HG02642 (cell line): ENCODE results near the gene GCN1.

Source experiments
- ATAC-seq: cut with Tn5 transposase; IDR thresholded peaks from one replicate; pipeline ENCODE4 v1.9.1; 2021; ENCODE audit warnings: mild to moderate bottlenecking; ENCODE audit not compliant: unreplicated experiment, poor library complexity

GCN1 gene

DNA sequence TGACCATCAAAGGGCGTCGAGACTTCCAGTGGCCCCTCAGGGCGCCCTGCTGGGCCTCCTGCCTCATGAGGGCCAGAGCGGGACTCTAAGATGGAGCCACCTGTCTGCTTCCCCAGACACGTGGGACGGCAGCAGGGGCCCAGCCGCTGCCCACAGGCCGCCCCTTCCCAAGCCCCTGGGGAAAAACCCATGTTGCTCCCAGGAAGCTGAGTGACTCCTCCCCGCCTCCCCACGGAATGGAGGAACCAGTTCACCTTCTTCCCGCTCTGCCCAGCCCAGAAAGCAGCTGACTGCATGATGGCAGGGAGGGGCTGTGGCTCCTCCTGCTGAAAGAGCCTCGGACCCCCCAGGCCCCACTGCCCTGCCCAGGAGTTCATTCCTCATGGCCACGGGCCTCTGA, 92.9 kb downstream of the GCN1 start:
- ATAC-seq = peak; percentile 3

GRCh38 chr12:120101182-120101581, 93.3 kb downstream of the GCN1 start:
- peak; percentile 56 for ATAC-seq

GRCh38 chr12:120100630-120101029, 93.9 kb downstream of the GCN1 start:
- ATAC-seq = no peak

- ATAC-seq = no peak
Observed at GRCh38 chr12:120099738-120100137, 94.8 kb downstream of the GCN1 start.

DNA sequence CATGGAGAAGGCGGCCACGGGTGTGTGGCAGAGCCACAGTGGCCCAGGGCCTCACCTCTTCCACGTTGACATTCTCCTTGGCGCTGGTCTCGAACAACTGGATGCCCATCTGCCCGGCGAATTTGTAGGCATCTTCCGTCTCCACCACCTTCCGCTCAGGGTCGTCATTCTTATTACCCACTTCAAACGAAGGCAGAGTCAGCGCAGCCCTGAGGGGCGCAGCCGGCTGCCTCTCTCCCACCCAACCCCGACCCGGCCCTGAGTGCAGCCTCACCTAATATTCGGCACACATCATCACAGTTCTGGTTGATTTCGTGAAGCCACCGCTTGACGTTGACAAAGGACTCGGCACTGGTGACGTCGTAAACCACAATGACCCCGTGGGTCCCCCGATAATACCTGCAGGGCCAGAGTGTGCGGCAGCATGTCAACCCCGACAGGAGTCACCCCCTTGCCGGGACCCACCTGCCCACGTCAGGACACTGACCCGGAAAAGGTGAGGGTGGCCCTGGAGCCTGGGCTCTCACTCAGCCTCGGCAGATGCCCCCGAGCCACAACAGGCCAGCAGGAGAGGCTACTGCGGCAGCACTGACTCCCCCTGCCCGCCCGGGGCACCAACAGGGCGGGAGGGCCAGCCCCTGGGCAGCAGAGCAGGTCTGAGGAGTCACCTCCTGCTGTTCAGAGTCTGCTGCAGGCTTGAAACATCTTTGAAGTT, 95.6 kb downstream of the GCN1 start:
- ATAC-seq = no peak

DNA sequence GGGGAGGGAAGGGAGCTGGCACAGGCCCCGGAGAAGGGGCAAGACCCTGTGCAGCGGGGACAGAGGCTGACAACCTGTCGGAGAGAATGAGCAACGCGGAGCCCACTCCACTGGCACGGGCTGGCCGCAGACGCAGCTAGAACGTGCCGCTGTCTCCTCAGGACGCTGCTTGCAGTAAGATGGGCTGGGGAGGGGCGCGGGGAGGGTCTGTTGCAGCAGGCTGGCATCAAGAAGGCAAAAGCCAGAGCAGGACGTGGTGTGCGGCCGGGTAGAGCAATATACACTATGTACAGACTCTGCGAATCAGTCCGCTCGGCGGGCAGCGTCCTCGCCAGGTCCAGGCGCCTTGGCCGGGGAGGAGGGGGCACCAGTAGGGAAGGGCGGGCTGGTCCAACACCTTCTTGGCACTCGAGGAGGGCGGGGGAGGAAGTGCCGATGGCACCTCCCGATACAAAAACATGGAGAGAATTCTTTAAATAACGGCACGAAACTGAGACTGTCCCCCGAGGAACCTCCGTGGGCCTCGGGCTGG, 97.8 kb downstream of the GCN1 start:
- no peak for ATAC-seq

DNA sequence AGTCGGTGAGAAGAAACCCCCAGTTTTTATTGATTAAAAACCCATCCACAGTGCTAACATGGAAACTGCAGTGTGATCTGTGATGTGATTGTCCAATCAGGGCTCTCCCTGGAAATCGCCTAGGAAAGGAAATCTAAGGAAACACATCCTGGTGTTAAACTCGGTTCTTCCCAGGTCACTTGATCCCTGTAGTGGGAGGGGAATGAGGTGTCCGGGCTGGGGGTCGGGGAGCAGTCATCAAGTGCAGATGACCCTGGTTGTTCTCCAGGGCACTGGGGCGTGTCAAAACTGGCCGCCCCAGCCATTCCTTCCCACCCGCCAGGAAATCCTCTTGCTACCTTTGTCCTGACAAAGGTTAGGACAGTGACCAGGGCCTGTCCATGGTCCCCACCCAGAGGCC, 98.8 kb downstream of the GCN1 start:
- no peak for ATAC-seq

- ATAC-seq = no peak
Observed at GRCh38 chr12:120095331-120095730, 99.2 kb downstream of the GCN1 start.

DNA sequence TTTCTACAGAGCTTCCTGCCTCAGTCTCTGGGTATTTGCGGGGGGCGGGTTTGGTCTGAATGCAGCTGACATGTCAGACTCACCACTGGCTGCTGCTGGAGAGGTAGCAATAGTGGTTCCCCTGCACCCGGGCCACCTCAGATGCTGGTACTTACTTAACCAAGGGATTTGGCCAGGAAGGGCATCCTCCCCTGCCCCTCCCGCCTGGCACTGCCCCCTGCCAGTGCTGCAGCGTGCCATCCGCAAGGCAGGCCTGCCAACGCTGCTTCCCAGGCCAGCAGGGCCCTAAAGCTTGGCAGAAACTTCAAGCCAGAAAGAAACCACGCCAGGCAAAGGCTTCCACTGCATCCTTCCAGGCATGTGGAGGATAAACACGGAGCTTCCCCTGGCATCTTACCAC, 100.0 kb downstream of the GCN1 start:
- no peak for ATAC-seq

- no peak for ATAC-seq
Observed at GRCh38 chr12:120093592-120094355, 100.7 kb downstream of the GCN1 start.

- no peak for ATAC-seq
Observed at GRCh38 chr12:120093336-120093591, 101.3 kb downstream of the GCN1 start.

- no peak for ATAC-seq
Observed at GRCh38 chr12:120092551-120093335, 101.8 kb downstream of the GCN1 start.

DNA sequence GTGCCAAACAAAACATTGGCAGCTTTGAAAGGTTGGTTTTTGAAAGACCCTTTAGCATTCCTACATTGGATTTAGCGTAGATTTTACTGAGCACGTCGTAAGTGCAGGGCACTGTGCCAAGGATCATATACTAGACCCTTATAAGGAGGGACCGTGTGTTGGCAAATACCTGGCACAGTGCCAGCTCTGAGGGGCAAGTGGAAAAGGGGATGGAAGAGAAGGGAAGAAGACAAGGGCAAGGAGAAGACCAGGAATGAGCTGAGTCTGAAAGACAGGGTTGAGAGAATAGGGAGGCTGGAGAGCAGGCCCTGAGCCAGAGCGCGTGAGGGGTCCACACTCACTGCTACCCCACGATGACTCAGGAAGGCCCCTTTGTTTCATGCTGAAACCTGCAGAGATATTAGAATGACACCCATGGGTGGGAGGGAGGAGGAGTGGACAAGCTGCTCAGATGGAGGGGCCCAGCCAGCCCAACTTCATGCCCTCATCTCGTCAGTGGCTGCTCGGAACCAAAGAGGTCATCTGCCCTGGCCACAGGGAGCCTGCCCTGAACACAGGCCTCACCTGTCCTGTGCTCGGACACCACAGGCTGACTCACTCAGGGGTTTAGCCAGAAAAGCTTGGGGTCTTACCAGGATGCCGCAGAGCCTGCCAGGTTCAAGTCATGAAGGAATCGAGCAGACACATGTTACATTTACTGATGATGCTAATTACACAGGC, 103.0 kb downstream of the GCN1 start:
- no peak for ATAC-seq

GRCh38 chr12:120090626-120091295, 103.8 kb downstream of the GCN1 start:
- ATAC-seq = no peak

DNA sequence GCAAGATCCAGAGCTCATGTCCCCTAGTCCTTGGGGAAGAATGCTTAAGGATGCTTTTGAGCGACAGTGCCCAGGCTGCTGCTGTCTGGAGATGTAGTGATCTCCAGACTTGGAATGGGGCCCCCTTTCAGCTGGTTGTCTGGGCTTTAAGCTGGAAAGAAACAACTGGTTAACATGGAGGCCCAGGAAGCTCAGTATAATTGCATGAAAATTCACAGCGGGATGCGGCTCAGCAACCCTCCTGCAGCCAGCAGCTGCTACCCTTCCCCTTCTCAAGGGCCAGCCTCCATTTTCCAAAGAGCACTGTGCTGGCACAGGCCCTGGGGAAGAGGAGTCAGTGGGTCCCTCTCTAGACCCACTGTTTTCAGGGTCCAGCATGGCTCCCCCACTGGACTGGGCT, 104.3 kb downstream of the GCN1 start:
- no peak for ATAC-seq

GRCh38 chr12:120089796-120090195, 104.7 kb downstream of the GCN1 start:
- ATAC-seq = no peak

DNA sequence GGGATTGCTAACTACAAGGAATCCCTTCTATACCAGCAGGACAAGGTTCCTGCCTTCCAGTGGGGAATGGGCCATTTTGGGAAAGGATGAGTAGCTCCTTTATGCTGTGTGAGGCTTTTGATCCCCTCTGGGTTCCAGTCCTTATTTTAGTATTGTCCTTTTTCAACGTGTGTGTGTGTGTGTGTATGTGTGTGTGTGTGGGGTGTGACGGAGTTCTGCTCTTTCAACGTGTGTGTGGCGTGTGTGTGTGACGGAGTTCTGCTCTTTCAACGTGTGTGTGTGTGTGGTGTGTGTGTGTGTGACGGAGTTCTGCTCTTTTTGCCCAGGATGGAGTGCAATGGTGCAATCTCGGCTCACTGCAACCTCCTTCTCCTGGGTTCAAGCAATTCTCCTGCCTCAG, 105.4 kb downstream of the GCN1 start:
- no peak for ATAC-seq

DNA sequence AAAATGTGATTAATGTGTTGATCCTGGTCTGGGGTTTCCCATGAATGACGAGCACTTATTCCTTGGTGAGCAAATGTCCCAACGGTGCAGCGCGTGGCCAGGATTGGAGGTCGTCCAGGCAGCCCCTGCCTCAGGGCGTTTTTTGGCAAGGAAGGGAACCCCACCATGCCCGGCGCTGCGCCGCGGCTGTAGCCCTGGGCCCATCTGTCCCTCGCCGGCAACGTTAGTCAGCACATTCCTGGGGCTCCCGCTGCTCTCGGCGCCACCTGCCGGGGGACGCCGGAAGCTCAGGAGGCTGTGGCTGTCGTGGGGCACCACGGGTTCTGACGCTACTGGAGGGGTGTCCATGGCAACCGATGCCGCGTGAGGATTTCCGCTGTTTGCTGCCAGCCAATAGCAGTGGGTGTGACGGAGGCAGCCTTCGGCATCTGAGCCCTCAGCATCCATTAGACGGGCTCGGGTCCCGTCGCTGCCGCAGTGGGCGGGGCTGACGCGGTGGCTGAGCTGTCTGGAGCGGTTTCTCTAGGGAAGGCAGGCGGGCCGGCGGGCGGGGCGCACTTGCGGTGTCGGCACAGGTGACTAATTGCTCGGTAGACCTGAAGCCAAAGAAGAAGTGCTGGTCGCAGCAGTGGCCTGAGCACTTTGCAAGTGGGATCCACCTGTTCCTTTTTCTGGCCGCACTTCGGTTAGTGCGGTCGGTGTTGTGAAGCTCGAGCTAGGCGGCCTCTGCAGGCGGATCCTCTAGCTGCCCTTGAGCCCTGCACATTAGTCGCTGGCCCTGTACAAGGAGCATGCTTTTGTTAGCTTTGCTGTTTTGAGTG, 107.5 kb downstream of the GCN1 start:
- peak; percentile 95 for ATAC-seq
